Stimulated activated naive CD4-positive, alpha-beta T cell (primary cell): Measurements from ENCODE around the gene P3H3.

Experiments used
- DNase-seq, 6 experiments: peaks; one replicate each; lab custom pipeline; 2025; lab: John Stamatoyannopoulos, UW

The P3H3 gene, protein sequence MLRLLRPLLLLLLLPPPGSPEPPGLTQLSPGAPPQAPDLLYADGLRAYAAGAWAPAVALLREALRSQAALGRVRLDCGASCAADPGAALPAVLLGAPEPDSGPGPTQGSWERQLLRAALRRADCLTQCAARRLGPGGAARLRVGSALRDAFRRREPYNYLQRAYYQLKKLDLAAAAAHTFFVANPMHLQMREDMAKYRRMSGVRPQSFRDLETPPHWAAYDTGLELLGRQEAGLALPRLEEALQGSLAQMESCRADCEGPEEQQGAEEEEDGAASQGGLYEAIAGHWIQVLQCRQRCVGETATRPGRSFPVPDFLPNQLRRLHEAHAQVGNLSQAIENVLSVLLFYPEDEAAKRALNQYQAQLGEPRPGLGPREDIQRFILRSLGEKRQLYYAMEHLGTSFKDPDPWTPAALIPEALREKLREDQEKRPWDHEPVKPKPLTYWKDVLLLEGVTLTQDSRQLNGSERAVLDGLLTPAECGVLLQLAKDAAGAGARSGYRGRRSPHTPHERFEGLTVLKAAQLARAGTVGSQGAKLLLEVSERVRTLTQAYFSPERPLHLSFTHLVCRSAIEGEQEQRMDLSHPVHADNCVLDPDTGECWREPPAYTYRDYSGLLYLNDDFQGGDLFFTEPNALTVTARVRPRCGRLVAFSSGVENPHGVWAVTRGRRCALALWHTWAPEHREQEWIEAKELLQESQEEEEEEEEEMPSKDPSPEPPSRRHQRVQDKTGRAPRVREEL

DNA sequence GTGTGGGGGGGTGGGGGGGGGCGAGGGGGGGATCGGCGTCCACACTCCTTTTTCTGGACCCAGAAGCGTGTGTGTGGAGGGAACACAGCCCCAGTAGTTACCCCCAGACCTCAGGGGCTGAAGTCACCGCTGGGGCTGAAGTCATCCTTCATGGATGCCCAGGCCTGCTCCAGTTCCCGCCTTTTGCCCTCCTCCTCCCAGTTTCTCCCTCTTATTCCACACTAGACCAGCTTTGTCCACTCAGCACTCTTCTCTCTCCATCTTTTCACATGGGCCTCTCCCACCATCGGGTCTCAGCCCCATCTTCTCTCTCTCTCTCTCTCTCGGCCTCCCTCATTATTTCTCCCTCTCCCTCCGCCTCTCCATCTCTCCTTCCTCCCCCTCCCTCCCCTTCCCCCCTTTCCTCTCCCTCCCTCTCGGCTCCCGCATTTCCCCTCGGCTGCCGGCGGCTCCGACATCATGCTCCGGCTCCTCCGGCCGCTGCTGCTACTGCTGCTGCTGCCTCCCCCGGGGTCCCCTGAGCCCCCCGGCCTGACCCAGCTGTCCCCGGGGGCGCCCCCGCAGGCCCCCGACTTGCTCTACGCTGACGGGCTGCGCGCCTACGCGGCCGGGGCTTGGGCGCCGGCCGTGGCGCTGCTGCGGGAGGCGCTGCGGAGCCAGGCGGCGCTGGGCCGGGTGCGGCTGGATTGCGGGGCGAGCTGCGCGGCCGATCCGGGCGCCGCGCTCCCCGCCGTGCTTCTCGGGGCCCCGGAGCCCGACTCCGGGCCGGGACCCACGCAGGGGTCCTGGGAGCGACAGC, at the start of gene P3H3:
Gene P3H3, plus strand, starts transcription at position 426 of the 799 bp plus-strand sequence. Its CDS starts 34 bp downstream, at position 460.
- DNase-seq = peak in 4 of 6 experiments; percentile 34 to 67 (median 53)

DNA sequence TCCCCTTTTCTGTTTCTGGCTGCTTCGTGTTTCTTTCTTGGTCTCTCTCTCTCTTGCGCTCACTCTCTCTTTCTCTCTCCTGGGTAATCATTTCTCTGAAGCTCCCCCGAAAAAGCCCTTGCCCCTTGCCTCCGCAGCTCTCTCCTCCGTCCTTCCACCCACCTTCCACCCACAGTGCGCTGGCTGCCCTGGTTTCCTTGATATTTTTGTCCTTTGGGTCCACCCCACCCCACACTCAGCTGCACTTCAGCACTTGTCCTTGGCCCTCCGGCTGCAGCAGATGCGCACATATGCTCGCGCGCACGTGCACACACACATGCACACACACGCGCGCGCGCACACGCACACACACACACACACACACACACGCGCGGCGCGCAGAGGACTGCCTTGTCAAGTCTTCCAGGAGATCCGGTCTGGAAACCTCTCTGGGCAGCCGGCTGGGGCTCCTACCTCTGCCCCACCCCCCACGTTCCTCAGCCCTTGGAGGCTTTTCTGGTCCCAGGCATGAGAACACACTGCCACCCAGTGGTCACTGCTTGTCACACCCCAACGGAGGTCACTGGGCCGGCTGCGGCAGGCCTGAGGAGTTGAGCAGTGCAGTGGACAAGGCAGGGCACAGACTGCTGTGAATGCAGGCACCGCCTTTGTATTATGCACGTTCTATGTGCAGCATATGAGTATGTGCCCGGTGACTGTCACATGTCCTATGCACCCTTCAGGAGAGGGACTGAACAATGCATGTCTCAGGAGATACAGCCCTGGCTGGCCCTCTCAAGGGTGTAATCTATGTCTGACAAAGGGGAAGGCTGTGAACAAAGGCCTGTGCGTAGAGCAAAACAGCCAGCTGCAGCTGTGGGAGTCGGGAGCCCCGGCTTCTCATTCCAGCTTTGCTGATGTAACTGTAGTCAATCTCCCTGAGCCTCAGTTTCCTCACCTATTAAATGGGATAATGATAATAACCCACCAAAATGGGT, 49.3 kb upstream of the P3H3 start:
- peak; percentile 73 to 89 (median 84) for DNase-seq

DNA sequence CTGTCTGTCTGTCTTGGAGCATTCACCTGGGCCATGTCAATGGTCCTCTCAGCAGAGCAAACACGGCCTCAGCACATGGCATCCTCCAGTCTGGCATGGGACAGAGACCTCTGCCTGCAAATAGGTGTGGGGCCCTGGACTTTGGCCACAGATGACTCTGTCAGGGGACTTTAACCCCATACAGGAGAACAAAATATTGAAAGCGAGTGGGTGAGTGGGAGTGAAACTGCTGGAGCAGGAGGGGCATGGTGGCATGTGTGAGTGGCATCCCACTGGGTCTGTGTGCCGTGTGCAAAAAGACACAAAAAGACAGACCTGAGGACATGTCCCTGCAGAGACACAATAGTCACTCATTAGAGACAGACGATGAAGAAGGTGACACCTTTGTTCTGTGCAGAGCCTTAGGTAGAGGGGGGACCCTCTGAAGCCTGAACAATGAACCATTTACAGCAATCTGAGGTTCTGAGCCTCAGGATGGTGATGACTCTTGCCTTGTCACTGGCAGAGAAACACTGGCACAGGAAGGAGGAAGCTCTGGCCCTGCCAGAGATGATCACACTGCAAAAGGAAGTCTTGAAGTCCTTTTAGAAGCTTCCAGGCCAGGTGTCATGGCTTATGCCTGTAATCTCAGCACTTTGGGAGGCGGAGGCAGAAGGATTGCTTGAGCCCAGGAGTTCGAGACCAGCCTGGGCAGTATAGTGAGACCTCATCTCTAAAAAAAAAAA, 48.3 kb upstream of the P3H3 start:
- peak in 1 of 6 experiments; percentile 24 for DNase-seq

DNA sequence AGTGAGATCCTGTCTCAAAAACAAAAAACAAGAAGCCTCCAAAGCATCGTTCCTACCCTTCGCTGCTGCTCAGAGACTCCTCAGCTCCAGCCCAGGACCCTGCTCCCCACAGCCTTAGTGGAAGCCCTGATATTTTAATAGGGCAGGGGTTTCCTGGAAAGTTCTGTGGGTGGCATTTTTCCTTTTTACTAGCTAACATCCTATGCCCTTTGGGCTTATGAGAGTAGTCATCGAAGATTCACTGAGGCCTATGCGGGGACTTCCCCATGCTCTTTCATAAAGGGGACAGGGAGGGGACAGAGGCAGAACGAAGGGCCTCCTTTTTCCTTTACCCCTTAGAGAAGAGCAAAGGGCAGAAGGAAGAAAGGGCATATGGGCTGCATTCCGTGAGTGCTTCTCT, 47.6 kb upstream of the P3H3 start:
- DNase-seq = no peak

DNA sequence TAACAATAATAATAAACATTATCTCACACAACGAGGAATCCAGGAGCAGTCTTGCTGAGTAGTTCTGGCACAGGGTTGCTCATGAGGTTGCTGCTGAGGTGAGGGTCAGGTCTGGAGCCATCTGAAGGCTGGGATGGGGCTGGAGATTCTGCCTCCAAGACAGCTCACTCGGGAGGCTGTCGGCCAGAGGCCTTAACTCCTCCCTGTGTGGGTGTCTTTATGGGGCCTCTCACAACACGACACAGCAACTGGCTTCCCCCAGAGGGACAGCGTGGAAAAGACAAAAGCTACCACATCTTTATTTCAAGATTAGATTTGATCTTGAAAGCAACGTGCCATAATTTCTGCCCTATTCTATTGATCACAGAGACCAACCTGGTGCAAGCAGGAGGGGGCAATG, 46.1 kb upstream of the P3H3 start:
- no peak for DNase-seq

DNA sequence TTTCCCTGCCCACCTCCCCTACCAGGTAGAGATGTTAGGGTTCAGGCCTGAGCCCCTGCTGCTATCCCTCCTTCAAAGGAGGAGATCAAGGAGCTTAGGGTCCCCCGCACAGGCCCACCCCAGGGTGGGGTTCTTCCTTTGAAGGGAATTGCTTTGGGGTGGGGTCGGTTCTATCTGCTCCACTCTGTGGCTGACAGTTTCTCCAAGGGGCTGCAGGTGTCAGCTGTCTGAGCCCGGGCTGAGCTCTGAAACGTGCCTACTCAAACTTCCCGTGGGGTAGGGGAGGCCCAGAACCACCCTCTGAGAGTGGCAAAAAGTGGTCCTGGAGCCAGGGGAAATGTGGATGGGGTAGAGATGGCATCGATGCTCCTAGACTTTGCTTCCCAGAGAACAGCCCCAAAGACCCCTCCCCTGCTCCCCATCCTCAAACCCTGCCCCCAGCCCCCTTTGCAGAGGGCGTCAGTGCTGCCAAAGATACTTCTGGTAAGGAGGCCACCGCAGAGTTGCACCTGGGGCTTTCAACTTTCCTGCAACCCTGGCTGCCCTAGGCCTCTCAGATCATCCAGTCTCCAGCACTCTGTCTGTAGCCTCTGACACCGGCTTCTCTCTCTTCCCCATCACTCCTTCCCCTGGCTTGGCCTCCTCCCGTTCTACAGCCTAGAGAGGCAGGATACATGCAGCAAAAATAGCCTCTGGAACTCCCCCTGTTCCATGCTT, 45.2 kb upstream of the P3H3 start:
- DNase-seq = peak in 2 of 6 experiments; percentile 22 to 38

DNA sequence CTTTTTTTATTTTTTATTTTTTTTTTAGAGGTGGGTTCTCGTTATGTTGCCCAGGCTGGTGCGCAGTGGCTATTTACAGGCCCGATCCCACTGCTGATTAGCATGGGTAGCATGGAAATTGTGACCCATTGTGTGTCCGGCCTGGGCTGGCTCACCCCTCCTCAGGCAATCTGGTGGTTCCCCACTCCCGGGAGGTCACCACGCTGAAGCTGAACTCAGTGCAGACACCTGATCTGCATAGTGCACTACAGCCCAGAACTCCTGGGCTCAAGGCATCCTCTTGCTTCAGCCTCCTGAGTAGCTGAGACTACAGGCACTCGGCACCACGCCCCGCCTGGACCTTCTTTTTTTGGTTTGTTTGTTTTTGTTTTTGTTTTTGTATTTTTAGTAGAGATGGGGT, 44.4 kb upstream of the P3H3 start:
- DNase-seq = no peak

DNA sequence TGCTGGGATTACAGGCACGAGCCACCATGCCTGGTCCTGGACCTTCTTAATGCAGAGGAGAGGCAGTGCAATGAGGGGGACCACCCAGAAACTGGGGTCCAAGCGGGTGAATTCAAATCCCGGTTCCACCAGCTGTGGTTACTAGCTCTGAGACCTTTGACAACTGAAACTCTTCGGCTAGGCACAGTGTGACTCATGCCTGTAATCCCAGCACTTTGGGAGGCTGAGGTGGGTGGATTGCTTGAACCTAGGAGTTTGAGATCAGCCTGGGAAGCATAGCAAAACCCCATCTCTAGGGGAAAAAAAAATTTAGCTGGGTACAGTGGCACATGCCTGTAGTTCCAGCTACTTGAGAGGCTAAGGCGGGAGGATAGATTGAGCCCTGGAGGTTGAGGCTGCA, 43.9 kb upstream of the P3H3 start:
- no peak for DNase-seq

DNA sequence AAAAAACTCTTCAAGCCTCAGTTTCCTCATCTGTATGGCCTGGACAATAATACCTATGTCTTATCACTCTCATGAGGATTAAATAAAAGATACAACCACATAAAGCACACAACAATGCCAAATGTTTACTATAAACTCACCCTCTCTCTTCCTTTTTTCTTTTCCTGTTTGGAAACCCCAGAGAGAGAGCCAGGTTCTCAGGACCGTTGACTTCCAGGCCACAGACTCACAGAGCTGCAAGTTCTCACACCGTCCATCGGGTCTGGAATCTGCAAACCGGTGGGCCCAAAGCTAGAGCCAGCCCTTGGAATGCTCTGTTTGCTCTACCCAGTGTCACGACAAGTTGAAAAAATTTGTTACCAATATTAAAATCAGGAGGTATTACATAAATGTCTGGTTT, 43.4 kb upstream of the P3H3 start:
- no peak for DNase-seq

DNA sequence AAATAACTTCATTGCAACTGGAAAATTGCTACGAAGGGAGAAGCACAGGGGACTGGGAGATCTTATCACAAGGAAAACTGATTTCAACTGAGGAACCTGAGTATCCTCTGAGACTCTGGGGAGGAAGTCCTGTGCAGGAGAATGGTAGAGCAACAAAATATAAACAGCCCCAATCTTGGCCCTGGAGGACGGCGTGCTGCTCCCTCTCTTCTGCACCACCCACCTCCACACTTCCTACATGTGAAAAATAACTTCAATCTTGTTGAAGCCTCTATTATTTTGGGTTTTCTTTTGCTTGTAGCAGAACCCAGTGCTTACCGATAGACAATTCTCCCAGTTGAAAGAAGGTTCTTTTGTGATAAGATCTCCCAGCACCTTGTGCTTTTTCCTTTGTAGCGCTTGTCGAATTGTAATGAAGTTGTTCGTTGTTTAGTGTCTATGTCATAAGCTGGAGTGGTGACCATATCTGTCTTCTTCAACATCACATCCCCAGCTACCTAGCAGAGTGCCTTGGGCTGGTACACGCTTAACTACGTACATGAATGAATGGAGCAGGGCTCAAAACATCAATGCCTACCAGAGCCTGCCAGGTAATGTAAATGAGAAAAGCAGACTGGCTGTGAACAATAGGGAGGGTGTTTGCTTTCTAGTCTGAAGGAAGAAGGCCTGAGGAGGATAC, 41.7 kb upstream of the P3H3 start:
- DNase-seq = peak; percentile 30 to 82 (median 68)

DNA sequence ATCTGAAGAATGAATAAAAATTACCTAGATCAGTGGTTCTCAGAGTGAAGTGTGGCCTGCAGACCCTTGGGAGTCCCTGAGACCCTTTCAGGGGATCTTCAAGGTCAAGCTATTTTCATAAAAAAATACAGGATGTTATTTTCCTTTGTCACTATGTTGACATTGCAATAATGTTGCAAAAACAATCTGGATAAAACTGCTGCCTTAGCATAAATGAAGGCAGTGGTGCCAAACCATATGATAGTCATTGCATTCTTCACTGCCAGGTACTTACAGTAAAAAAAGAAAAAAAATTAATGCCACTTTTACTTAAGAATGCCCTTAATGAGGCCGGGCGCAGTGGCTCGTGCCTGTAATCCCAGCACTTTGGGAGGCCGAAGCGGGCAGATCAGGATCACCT, 40.9 kb upstream of the P3H3 start:
- DNase-seq = no peak

DNA sequence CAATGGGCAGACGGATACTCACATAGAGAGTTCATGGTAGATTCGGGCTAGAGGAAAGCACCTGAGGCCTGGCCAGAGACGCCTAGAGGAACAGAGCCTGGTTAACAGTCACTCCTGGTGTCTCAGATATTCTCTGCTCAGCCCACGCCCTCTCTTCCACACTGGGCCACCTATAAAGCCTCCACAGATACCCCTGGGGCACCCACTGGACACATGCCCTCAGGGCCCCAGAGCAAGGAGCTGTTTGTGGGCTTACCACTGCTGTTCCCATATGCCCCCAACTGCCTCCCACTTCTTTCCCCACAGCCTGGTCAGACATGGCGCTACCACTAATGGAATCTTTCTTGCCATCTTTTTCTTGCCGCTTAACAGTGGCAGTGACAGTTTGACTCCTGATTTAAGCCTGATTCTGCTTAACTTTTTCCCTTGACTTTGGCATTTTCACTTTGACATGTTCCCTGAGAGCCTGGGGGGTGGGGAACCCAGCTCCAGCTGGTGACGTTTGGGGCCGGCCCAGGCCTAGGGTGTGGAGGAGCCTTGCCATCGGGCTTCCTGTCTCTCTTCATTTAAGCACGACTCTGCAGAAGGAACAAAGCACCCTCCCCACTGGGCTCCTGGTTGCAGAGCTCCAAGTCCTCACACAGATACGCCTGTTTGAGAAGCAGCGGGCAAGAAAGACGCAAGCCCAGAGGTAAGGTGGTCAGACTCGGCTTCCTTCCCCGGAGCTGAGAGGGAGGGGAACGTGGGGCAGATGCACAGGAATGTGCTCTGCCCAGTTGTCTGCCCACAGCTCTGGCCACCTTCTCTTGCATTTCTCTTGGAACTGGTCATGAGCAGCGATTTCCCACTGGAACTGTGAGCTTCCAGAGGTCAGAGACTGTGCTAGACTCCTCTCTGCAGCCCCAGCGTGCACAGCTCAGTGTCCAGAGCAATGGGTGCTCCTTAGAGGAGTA, 39.0 kb upstream of the P3H3 start, which contains the start of gene CD4:
Gene CD4, plus strand, starts transcription at position 557 of the 953 bp plus-strand sequence. CDS start 10,611 bp downstream, outside the sequence.
- peak; percentile 44 to 77 (median 72) for DNase-seq

DNA sequence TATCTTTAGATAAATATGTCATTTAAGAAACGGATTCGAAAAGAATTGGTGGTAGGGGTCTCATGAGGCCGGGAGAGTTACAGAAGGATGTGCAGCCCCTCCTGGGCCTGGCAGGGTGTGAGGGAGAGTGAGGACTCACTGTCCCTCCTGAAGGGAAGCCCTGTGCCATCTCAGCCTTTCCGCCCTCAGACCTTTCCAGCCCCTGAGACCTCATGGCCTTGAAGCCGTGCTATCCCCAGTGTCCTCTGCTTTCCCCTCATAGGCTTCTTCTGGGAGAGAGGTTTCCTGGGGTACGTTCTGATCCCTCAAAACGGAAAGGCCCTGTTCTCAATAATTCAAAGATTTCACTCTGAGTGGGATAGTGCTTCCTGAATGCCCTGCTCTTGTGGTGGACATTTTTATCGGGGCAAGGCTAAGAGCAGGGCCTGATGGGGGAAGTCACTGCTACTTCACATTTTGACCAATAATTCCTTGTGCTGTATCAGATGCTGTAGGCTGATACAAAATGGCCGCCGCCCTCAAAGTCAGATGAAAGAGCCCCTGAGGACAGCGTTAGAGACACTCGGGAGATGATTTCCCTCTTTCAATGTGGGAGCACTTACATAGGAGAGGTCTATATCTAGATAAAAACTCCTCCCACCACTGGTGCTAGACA, 37.6 kb upstream of the P3H3 start:
- DNase-seq = peak in 5 of 6 experiments; percentile 21 to 51 (median 46)

DNA sequence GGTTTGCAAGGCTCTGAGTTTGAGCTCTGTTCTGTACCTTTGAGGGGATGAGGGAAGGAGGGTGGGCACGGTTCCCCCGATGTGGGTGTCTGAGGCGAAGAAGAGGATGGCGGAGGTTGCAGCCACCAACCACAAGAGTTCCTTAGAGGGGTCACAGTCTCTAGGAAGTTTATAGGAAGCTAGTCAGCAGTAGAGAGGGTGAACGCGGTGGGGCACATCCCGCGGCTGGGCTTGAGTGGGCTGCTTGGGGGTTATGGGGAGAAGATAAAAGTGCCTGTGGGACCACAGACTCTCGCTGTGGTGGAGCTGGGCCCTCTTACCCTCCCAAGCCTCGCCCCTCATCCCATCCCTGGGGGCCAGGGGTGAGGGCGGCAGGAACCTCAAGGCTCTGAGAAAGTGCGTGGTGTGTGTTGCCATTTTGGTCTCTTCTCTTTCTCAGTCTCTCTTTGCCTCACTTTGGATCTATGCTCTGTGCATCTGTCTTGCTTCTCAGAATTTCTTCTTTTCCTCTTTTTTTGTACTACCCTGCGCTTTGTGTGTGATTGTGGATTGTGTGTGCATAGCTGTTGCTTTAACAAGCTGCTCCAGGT, 36.2 kb upstream of the P3H3 start:
- peak in 1 of 6 experiments; percentile 37 for DNase-seq

DNA sequence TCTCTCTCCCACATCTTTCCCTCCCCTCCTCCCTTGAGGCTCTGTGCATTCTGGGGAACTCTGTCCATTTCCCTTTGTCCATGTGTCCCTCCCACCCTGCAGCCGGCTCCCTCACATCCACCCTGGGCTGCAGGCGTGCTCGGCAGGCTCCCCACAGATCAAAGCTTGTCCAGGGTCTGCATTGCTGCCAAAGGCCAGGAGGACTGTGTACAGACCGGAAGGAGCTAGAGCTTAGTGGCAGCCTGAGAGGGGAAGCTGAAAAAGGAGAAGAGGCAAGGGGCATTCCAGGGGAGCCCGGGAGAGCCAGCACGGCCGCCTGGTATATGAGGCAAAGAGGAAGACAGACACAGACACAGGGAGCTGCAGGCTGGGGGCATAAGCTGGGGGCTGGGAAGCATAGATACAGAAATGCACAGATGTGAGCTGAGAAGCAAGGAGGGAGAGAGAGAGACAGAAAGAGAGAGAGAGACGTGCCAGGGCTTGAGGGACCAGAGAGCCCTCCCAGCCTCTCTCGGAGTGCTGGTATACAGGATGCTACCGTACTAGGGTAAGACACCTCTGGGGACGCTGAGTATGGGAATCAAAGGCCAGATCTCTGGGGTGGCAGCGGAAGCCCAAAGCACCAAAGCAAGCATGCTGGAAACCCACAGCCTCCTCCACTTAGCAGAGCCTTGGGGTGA, 35.5 kb upstream of the P3H3 start:
- peak; percentile 35 to 78 (median 57) for DNase-seq

DNA sequence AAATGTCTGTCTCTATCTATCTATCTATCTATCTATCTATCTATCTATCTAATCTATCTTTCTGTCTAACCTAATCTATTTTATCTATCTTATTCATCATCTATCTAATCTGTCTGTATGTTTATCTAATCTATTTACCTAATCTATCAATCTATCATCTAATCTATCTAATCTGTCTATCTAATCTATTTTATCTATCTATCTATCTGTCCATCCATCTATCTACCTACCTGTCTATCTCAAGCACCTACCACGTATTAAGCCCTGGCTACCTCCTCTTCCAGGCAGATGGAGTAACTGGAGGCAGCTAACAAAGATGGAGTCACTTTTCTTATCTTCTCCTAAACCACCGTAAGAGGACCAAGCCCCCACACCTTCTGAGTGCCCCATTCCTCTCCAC, 33.1 kb upstream of the P3H3 start:
- DNase-seq = no peak
